Measurements from ENCODE around the gene CNN1. TPM values are rescaled to one million over a fixed set of nuclear protein-coding genes. Genes with fewer than 3 reads are reported as not detected.

The CNN1 gene
- total and polyA plus RNA-seq, 2 of the 13 experiments (the other 11 are each of a cell fraction or from before 2014, with no cell fraction given): 0.70 to 1.1 TPM

DNA sequence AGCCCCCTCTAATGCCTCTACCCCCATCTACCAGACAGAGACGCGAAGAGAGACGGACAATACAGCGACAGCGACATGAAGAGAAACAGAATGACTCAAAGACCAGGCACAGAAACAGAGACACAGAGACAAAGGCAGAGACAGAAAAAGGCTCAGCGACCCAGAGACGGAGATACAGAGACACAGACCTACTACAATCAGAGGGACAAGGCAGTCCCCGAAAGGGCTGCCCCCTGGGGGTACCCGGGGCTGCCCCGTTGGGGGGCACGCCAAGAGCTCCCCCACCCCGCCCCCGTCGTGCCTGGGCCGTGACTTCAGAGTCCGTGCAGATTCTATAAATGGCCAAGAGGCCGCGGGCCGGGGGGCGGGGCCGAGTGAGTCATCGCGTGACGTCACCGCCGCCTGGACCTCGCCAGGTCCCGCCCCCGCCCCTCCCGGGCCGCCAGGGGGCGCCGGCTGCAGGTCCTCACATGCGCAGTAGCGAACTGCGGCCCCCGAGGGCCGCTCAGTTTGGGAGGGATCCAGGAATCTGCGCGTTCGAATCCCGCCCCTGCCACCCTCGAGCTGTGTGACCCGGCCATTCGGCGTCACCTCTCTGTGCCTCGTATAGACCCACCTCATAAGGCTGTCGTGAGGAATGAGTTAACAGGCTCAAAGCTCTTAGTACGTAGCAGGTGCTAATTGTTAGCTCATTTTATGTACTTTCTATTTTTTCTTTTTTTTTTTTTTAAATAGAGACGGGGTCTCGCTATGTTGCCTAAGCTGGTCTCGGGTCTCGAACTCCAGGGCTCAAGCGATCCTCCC is 2.7 kb upstream of the CNN1 start (continued):
- TF ChIP-seq, protein P1, sequence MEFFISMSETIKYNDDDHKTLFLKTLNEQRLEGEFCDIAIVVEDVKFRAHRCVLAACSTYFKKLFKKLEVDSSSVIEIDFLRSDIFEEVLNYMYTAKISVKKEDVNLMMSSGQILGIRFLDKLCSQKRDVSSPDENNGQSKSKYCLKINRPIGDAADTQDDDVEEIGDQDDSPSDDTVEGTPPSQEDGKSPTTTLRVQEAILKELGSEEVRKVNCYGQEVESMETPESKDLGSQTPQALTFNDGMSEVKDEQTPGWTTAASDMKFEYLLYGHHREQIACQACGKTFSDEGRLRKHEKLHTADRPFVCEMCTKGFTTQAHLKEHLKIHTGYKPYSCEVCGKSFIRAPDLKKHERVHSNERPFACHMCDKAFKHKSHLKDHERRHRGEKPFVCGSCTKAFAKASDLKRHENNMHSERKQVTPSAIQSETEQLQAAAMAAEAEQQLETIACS (CRISPR knock-in tag; IDR thresholded peaks at IDR 0.05): no peak
- TF ChIP-seq, protein P2, sequence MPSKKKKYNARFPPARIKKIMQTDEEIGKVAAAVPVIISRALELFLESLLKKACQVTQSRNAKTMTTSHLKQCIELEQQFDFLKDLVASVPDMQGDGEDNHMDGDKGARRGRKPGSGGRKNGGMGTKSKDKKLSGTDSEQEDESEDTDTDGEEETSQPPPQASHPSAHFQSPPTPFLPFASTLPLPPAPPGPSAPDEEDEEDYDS (CRISPR knock-in tag; IDR thresholded peaks at IDR 0.05): peak; percentile 61; the same call in 1 of the 2 replicates
- TF ChIP-seq SOX13 (IDR thresholded peaks at IDR 0.05) (no peak), SOX13 (CRISPR knock-in tag; conservative IDR thresholded peaks at IDR 0.05 in 1 of 2, IDR thresholded peaks at IDR 0.05 in 1 of 2) (0 out of 4 replicates have a peak, but pooled peaks of 1 of the 2 experiments have one; percentile 7), PHF21A (CRISPR knock-in tag; IDR thresholded peaks at IDR 0.05) (peak; percentile 40; the same call in 1 of the 2 replicates), MEIS2 (CRISPR knock-in tag; IDR thresholded peaks at IDR 0.05) (peak; percentile 51; the same call in 1 of the 2 replicates), HOXA5 (CRISPR knock-in tag; IDR thresholded peaks at IDR 0.05) (peak; percentile 39; the same call in 1 of the 2 replicates), MAZ (IDR thresholded peaks at IDR 0.05; ENCODE audit: borderline replicate concordance, low read depth, low read length) (peak; percentile 87; the same call in 1 of the 2 replicates), MAZ (CRISPR knock-in tag; IDR thresholded peaks at IDR 0.05; ENCODE audit: low read depth) (peak; percentile 80), DNMT3B (CRISPR knock-in tag; conservative IDR thresholded peaks at IDR 0.05) (0 out of 2 replicates have a peak, but pooled peaks have one; percentile 59), MYC (CRISPR knock-in tag; IDR thresholded peaks at IDR 0.05; ENCODE audit: borderline replicate concordance) (peak; percentile 38; the same call in 1 of the 2 replicates), ZNF790 (CRISPR knock-in tag; IDR thresholded peaks at IDR 0.05; ENCODE audit: borderline replicate concordance) (no peak), SOX5 (CRISPR knock-in tag; IDR thresholded peaks at IDR 0.05; ENCODE audit: borderline replicate concordance) (peak; percentile 31; the same call in 1 of the 2 replicates), IRX3 (CRISPR knock-in tag; IDR thresholded peaks at IDR 0.05; ENCODE audit: borderline replicate concordance, low read depth) (no peak)
- TF ChIP-seq, protein P3, sequence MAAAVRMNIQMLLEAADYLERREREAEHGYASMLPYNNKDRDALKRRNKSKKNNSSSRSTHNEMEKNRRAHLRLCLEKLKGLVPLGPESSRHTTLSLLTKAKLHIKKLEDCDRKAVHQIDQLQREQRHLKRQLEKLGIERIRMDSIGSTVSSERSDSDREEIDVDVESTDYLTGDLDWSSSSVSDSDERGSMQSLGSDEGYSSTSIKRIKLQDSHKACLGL (CRISPR knock-in tag; IDR thresholded peaks at IDR 0.05): no peak
- TF ChIP-seq, protein P4, sequence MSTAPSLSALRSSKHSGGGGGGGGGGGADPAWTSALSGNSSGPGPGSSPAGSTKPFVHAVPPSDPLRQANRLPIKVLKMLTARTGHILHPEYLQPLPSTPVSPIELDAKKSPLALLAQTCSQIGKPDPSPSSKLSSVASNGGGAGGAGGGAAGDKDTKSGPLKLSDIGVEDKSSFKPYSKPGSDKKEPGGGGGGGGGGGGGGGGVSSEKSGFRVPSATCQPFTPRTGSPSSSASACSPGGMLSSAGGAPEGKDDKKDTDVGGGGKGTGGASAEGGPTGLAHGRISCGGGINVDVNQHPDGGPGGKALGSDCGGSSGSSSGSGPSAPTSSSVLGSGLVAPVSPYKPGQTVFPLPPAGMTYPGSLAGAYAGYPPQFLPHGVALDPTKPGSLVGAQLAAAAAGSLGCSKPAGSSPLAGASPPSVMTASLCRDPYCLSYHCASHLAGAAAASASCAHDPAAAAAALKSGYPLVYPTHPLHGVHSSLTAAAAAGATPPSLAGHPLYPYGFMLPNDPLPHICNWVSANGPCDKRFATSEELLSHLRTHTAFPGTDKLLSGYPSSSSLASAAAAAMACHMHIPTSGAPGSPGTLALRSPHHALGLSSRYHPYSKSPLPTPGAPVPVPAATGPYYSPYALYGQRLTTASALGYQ (CRISPR knock-in tag; IDR thresholded peaks at IDR 0.05): 0 out of 2 replicates have a peak, but pooled peaks have one; percentile 28
- TF ChIP-seq, protein P5, sequence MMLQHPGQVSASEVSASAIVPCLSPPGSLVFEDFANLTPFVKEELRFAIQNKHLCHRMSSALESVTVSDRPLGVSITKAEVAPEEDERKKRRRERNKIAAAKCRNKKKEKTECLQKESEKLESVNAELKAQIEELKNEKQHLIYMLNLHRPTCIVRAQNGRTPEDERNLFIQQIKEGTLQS (CRISPR knock-in tag; IDR thresholded peaks at IDR 0.05): peak; percentile 88
- TF ChIP-seq, protein P6, sequence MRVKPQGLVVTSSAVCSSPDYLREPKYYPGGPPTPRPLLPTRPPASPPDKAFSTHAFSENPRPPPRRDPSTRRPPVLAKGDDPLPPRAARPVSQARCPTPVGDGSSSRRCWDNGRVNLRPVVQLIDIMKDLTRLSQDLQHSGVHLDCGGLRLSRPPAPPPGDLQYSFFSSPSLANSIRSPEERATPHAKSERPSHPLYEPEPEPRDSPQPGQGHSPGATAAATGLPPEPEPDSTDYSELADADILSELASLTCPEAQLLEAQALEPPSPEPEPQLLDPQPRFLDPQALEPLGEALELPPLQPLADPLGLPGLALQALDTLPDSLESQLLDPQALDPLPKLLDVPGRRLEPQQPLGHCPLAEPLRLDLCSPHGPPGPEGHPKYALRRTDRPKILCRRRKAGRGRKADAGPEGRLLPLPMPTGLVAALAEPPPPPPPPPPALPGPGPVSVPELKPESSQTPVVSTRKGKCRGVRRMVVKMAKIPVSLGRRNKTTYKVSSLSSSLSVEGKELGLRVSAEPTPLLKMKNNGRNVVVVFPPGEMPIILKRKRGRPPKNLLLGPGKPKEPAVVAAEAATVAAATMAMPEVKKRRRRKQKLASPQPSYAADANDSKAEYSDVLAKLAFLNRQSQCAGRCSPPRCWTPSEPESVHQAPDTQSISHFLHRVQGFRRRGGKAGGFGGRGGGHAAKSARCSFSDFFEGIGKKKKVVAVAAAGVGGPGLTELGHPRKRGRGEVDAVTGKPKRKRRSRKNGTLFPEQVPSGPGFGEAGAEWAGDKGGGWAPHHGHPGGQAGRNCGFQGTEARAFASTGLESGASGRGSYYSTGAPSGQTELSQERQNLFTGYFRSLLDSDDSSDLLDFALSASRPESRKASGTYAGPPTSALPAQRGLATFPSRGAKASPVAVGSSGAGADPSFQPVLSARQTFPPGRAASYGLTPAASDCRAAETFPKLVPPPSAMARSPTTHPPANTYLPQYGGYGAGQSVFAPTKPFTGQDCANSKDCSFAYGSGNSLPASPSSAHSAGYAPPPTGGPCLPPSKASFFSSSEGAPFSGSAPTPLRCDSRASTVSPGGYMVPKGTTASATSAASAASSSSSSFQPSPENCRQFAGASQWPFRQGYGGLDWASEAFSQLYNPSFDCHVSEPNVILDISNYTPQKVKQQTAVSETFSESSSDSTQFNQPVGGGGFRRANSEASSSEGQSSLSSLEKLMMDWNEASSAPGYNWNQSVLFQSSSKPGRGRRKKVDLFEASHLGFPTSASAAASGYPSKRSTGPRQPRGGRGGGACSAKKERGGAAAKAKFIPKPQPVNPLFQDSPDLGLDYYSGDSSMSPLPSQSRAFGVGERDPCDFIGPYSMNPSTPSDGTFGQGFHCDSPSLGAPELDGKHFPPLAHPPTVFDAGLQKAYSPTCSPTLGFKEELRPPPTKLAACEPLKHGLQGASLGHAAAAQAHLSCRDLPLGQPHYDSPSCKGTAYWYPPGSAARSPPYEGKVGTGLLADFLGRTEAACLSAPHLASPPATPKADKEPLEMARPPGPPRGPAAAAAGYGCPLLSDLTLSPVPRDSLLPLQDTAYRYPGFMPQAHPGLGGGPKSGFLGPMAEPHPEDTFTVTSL (CRISPR knock-in tag; IDR thresholded peaks at IDR 0.05; ENCODE audit: borderline replicate concordance): 0 out of 2 replicates have a peak, but pooled peaks have one; percentile 17

Measured in HepG2 (cell line).